H54 (cell line): Measurements from ENCODE around the gene POLR3F.

Experiments used
- DNase-seq: peaks from one replicate; pipeline ENCODE4 v3.0.0; 2011; ENCODE audit warnings: low spot score, mixed read lengths; ENCODE audit not compliant: insufficient read length
- FAIRE-seq: peaks from 3 replicates; lab custom pipeline; 2011; peaks lifted over from hg19 to GRCh38; lab: Jason Lieb, UNC
- POLR2A ChIP-seq: IDR thresholded peaks from 2 replicates; pipeline ENCODE4 v1.6.1; 2011; ENCODE audit warnings: low read depth, mild to moderate bottlenecking, low read length

The POLR3F gene, protein sequence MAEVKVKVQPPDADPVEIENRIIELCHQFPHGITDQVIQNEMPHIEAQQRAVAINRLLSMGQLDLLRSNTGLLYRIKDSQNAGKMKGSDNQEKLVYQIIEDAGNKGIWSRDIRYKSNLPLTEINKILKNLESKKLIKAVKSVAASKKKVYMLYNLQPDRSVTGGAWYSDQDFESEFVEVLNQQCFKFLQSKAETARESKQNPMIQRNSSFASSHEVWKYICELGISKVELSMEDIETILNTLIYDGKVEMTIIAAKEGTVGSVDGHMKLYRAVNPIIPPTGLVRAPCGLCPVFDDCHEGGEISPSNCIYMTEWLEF

DNA sequence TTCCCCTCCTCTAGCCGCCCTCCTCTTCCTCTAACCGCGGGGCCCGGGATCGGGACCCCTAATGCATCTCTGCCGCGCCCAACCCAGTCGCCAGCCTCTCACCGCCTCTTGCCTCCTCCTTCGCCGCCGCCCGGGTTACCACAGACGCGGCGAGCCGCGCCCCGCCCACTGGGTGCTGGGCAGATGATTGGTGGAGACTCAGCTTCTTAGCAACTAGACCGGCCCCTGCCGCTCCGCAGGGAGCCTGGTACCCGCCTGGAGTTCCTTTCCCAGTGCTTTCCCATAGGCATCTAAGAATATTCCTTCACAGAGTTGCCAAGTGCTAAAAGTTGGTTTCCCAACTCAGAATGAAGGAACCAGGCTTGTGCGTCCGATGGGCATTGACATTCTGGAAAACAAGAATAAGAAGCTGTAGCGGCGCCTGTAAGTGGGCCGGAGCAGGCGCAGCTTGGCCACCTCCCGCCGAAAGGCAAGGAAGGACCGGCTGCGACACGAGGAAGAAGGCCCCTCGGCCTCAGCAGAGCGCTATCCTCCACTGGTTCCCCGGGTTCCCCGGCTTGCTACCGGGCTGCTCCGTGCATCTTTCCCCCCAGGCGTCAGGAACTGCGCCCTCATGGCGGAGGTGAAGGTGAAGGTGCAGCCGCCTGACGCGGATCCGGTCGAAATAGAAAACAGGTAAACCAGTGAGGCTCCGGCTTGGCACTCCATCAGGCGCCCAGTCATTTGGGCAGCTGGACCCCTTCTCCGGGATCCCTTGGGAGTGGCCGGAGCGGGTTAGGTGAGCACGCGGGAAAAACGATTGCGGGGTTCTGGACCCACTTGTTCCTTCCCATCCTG lies at the start of gene POLR3F, which contains the start of gene DZANK1:
POLR3F (plus strand) TSS at position 497 of the 837 bp plus-strand sequence; CDS start at position 614, 117 bp downstream.
DZANK1 (minus strand) TSS at position 137 of the 837 bp plus-strand sequence. CDS start 1,672 bp downstream, outside the sequence.
- DNase-seq (peak; percentile 94), FAIRE-seq (peak; percentile 80)
- TF ChIP-seq POLR2A: peak; percentile 68

DNA sequence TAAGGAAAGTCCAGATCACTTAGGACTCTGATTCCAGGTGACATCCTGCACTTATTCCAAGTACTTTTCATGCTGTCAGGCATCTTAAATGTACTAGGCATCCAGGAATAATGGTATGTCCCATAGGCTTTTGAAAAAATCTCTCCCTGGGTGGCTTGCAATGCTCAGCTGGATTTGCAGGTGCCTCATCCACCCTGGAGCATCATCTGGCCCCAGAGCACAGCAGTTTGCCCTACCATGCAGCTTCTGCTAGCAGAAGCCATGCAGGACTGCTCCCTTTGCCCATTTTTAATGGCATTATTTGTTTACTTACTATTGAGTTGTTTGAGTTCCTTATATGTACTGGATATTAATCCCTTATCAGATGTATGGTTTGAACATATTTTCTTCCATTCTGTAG lies 45.6 kb upstream of the POLR3F start:
- no peak for TF ChIP-seq POLR2A
- DNase-seq (no peak), FAIRE-seq (no peak)

DNA sequence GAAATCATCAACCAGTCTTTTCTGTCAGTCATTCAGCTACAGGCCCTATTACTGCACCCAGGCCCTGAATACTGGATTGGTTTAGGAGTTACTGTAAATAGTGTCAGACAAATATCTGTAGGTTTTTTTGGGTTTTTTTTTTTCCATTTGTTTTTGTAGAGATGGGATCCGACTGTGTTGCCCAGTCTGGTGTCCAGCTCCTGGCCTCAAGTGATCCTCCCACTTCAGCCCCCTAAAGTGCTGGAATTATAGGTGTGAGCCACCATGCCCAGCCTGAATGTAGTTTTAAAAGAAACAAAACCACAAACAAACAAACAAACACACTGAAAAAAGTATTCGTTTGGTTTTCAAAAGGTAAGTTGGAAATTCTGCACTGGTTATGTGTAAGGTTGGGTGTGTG lies 40.0 kb upstream of the POLR3F start:
- FAIRE-seq: no peak
- no peak for TF ChIP-seq POLR2A

DNA sequence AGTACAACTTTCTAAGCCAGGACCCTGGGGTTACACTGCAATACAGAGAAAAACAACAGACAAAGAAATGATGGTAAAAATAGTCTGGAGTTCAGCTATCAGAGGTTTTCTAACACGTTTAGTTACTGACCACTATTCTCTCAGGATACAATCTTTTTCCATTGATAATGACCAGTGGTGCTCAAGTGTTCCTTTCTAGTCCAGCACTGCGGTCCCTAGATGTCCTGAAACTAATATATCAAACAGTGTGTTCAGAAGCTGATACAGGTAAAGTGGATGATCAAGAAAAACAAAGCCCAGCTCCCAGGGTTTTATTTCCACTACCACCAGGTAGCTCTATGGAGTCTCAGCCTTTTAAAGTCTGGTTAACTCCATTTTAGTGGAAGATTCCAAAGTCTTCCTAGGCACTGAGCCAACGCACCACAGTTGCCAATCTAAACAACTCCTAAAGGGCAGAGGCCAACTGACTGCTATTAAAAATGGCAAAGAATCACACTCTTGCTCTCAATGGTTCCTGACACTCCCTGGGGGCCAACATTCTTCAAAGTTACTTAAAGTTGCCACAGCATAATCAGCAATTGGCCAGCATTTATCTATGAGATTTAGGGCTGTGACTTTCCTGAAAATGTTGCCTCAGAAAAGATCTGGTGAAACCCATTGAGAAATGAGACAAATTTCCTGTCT lies 38.6 kb upstream of the POLR3F start:
- DNase-seq (no peak), FAIRE-seq (no peak)
- TF ChIP-seq POLR2A: no peak

More for the DNA sequence above, 40.0 kb upstream of the POLR3F start:
- DNase-seq: no peak

DNA sequence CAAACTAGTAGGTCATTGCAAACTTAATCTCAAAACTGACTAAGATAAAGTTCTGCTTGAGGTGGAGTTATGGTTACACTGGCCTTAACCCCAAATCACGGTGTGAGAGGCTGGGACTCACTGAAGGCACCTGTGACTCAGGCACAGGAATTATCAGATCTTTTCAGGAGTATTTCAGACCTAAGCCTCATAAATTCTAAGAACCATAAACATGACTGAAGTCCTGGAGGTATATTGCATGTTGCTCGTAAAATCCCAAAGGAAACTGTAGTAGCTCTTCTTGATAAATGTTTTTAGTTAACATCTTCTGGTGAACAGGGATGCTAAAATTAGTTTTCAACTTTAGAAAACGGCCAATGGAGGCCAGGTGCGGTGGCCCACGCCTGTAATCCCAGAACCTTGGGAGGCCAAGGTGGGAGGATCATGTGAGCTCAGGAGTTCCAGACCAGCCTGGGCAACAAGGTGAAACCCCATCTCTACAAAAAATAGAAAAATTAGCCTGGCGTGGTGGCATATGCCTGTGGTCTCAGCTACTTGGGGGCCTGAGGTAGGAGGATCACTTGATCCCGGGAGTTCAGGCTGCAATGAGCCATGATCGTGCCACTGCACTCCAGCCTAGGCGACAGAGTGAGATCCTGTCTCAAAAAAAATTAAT lies 36.9 kb upstream of the POLR3F start:
- no peak for TF ChIP-seq POLR2A
- FAIRE-seq (no peak), DNase-seq (no peak)

DNA sequence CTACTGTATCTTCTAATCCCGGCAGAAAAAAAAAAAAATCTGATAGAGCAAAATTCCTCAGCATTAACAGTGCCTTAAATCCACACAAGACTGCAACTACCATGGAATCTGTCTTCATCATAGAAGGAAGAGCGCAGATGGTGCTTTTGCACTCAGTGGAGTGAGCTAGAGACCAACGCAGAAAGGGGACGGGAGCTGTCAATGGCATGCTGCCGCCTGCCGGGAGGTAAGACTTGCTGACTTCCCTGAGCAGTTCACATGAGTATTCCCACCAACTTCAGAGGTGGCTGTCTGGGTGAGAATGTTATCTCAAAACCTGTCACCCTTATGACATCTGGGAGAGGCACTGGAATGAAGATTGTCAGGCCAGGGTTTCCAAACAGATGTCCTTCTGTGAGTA lies 36.0 kb upstream of the POLR3F start:
- TF ChIP-seq POLR2A: no peak
- FAIRE-seq (no peak), DNase-seq (no peak)

DNA sequence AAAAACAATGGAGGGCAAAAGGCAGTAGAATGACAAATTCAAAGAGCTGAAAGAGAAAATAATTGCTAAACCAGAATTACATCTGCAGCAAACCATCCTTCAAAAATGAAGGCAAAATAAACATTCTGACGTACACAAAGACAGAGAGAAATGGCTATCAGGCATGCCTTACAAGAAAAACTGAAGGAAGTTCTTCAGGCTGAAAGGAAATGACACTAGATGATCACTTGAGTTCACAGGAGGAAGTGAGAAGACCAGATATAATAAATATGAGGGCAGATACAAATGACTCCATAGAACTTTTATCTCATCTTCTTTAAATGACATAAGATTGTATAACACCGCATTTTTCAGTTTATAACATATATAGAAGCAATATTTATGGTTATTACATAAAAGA lies 30.3 kb upstream of the POLR3F start:
- FAIRE-seq: no peak
- TF ChIP-seq POLR2A: no peak
- no peak for DNase-seq

DNA sequence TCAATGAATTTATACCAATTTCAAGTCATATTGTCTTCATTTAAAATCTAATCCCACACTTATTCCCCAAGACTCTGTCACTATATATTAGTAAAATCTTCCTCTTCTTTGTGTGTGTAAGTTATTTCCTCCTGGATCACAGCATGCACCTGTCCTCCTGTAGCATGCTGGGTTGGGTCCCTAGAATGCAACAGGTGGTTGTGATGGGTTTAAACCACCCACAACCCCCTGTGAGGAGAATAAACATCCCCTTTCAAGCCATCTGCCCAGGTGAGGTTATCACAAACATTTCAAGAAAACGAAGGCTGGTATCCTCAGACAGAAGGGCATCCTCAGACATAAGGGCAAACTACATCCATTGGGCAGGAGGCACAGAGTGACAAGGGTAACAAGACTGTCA lies 26.8 kb upstream of the POLR3F start:
- FAIRE-seq (no peak), DNase-seq (no peak)
- TF ChIP-seq POLR2A: no peak

DNA sequence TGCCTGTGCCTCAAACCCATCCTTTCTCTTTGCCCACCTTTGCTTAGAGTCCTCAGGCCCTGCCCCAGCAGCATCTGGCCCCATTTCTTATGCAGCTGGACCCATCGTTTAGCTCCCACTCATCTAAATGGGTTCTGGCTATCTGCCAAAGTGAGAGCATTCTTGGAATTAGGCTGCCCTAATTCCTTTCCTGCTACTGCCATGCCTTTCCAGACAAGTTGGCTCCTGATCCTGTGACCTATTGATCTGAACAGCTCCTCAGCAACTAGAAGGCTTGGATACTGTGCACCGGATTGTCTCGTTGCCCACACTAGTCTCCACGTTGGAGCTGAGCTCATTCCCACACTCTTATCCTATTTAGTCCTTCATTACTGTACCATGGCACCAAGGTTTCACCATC lies 23.3 kb upstream of the POLR3F start:
- DNase-seq (no peak), FAIRE-seq (no peak)
- no peak for TF ChIP-seq POLR2A

DNA sequence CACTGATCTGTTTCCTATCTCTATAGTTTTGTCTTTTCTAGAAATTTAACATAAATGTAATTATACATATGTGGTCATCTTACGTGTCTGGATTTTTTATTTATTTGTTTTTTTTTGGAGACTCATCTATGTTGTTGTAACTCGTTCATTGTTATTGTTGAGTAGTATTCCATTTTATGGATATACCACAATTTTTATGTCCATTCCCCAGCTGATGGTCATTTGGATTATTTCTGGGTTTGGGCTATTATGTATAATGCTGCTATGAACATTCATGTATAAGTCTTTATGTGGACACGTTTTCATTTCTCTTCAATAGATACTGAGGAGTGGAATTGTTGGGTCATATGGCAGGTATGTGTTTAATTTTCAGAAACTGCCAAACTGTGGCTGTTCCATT lies 10.6 kb upstream of the POLR3F start:
- no peak for FAIRE-seq

DNA sequence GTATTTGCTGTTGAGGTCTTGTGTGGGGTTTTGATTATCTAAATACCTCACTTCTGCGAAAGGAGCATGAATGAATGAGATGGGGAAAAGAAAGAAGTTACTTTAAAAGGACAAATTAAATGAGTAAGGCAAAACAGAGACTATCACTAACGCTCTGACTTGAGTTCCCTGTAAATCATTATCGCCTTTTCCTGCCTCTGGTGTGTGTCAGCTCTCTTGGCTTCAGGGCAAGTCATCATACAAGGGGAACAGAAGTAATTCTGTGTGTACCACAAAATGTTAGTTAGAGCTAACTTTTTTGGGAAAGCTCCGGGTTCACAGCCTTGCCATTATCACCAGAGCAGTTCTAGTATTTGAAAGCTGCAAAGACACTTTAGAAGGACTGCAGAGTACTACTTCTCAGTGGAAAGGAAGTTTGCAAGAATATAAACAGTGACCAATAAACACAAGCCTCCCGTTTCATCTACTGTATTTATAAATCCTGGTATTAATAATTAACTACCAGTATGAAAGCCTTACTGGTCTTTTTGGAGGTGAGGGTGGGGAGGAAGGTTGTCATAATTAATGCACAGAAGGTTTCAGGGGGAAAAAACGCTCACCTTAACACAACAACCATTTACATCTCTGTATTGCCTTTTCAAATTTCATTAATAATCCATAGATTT lies 1.5 kb upstream of the POLR3F start:
- DNase-seq: no peak
- no peak for FAIRE-seq
- TF ChIP-seq POLR2A: no peak

More for the DNA sequence above, 10.6 kb upstream of the POLR3F start:
- TF ChIP-seq POLR2A: no peak
- no peak for DNase-seq

DNA sequence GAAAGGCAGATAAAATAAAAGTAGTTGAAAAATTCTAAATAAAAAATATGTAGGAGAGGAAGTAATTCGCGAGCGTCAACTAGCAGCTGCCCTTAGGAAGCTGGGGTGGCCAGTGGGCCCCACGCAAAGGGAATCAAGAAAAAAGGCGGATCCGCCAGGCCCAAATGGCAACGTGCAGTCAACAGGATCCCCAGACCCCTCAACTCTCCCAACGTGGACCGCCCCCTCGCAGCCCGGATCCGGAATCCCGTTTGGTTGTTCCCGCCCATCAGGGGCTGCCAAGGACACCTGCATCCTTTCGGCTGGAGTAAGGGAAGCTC lies 656 bp upstream of the POLR3F start:
- peak; percentile 60 for DNase-seq
- peak; percentile 74 for TF ChIP-seq POLR2A
- no peak for FAIRE-seq

DNA sequence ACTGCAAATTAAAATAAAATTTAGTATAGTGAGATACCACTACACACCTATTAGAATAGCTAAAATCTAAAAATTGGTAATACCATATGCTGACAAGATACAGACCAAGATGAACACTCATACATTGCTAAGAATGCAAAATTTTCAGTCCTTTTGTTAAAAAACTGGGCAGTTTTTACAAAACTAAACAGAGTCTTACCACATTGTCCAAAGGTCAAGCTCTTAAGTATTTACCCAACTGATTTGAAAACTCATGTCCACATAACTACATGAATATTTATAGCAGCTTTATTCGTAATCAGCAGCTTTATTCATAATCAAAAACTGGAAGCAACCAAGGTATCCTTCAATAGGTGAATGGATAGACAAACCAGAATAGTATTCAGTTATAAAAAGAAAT lies 10.0 kb downstream of the POLR3F start:
- DNase-seq: no peak
- FAIRE-seq: no peak
- no peak for TF ChIP-seq POLR2A
